Activated CD4-positive, CD25-positive, alpha-beta regulatory T cell treated with anti-CD3 and anti-CD28 coated beads, Interleukin-2, amount 50 U/mL, for 24 hours (primary cell): ENCODE results near the gene PTGS2.
"Not testable (repeated sequence)": the region's sequence is repeated elsewhere in the genome, so short reads cannot be mapped to it uniquely, and the experiment has no call there.

Source experiments
- ATAC-seq, 2 donors: fragments of 150-1000 bp; cut with Tn5 transposase; one replicate each; pipeline ENCODE4 v1.10.0; 2021; ENCODE audit warnings: mild to moderate bottlenecking in 1 of 2, moderate library complexity in 1 of 2

Gene PTGS2

DNA sequence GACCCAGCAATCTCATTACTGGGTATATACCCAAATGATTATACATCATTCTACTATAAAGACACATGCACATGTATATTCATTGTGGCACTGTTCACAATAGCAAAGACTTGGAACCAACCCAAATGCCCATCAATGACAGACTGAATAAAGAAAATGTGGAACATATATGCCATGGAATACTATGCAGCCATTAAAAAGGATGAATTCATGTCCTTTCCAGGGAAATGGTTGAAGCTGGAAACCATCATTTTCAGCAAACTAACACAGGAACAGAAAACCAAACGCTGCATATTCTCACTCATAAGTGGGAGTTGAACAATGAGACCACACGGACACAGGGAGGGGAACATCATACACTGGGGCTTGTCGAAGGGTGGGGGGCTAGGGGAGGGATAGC is 10.4 kb downstream of the PTGS2 start:
- ATAC-seq = not testable (repeated sequence)

DNA sequence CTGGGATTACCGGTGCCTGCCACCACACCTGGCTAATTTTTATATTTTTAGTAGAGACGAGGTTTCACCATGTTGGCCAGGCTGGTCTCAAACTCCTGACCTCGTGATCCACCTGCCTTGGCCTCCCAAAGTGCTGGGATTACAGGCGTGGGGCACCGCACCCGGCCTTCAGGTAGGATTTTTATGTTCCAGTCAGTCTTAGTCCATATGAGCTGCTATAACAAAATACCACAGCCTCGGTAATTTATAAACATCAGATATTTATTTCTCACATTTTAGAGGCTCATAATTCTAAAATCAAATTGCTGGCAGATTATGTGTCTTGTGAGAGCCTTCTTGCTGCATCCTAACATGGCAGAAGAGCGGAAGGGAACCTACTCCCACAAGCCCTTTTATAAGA is 16.0 kb downstream of the PTGS2 start:
- not testable (repeated sequence) for ATAC-seq

DNA sequence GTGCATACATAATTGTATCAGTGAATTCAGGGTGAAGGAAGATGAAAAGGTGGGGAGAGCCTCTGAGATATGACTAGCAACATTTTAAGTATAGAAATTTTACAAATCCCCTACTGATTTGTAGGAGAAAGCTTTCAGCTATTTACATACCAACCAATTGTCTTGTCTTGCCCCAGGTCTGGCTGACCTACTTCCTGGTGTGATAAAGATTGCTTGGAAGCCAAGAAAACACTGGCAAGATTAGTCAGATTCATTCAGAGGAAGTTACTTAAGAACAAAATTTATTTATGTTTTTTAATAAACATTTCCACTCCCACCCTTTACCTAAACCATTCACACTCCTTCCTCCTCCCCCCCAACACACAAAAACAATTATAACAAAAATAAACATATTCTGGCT is 17.5 kb downstream of the PTGS2 start:
- no peak for ATAC-seq

DNA sequence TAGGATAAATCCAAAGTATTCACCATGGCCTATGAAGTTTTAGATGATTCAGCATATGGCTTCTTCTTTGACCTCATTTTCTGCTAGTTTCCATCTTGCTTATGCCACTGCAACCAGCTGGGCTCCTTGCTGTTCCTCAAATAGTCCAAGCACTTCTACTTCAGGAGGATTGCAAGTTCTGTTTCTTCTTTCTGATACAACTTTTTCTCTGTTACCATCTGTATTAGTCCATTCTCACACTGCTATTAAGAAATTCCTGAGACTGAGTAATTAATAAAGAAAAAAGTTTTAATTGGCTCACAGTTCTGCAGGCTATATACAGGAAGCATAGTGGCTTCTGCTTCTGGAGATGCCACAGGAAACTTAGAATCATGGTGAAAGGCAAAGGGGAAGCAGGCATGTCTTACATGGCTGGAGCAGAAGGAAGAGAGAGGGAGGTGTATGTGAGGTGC is 20.3 kb downstream of the PTGS2 start:
- ATAC-seq = no peak

DNA sequence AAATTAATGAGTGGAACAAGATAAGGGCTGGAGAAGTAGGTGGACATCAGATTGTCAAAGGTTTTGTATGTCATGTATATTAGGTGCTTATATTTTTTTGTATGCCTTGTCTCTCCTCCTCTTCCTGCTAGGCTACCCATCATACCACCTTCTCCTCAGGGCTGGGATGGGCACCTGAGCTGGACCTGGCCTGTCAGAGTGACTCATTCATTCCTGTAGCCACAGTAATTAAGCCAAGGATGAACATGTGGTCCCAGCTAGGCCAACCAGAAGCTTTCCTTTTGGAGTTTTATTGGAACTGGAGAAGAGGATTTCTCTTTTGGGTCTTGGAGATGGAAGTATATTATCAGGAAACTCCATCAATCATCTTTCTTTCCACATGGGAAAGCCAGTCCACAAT is 21.2 kb downstream of the PTGS2 start:
- no peak for ATAC-seq

DNA sequence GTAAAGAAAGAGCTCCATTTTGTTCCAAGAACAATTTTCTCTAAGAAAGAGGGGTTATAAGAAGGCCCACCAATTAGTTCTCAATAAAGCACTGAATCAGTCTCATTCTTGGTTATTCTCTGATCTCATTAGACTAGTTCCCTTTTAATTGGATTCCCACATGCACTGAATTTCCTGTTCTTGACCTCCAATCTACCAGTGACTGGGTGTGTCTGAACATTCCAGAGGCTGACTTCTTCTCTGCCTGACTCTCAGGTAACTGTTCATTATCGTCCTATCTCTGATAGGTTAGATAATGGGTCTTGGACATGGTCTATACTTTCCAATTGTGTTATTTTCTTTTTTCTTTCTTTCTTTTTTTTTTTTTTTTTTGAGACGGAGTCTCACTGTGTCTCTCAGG is 22.7 kb downstream of the PTGS2 start:
- no peak for ATAC-seq

DNA sequence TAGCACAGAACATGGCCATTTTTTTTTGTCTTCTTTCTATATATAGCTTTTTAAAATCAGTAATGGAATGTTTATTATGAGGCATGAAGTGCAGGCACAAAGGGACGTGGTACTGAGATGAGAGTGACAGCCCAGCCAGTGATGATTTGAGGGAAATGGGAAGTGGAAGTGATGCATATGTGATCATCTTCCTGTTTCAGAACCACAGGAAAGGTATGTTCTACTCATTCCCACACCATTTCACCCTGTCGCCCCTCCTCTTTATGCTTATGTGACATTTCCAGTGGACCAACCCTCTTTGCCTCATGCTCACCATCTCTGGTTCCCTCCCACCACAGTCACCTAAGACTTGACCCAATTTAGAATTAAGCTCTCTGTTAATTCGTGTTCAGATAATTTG is 24.3 kb downstream of the PTGS2 start:
- ATAC-seq = no peak

DNA sequence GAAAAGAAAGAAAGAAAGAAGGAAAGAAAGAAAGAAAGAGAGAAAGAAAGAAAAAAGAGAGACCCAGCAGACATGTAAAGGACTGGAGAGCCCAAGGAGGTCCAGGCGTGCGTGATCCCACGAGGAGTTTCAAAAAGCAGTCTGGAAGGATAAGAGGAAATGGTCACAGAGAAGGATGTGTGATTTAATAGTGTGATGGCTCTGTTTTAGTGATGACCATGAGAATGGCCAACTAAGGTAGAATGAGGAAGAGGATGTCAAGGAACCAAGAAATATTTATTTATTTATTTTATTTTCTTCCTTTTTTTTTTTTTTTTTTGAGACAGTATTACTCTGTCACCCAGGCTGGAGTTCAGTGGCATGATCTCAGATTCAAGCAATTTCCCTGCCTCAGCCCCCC is 25.5 kb downstream of the PTGS2 start:
- ATAC-seq = no peak

DNA sequence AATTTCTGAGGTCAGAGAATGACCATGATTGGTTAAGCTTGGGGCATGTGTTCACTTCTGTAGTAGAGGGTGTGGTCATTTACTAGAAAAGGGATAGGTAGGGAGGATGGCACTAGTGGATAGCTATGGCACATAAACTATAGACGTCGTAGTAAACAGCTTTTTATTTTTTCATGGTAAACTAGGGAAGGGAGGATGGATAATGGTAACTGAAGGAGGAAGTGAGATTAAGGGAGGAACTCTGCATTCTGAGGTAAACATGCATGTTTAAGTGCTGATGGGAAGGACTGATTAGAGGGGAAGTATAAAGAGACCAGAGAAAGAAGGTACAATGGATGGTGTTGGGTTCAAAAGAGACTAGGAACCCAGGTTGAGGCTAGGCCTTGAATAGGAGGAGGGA is 26.9 kb downstream of the PTGS2 start:
- no peak for ATAC-seq

DNA sequence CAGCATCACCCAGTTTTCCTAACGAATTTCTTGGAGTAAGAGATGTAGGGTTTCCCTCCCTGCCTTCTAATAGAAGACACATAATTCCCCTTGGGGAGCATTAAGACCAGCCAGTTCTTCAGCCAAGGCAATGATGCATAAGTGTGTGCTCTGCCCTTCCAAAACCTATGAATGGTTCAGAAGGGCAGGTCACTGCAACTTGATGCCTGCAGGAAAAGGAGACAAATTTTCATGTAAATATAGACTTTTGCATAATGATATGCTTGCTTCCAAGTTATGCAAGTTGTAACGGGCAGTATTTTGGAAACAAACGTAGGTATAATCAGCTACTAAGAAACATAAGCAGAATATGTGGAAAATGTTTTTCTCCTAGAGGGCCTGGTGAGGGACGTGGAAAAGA is 31.6 kb downstream of the PTGS2 start:
- no peak for ATAC-seq

DNA sequence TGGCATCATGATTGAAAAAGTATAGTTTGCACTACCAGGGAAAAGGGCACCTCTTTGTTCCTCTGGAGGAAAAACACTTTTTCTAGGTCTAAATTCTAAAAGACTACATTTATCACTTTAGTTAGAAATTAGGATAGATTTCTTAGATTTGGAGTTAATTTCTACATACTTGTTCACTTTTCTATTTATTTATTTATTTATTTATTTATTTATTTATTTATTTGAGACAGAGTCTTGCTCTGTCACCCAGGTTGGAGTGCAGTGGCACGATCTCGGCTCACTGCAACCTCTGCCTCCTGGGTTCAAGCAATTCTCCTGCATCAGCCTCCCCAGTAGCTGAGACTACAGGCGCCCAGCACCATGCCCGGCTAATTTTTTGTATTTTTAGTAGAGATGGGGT is 32.2 kb downstream of the PTGS2 start:
- not testable (repeated sequence) for ATAC-seq

DNA sequence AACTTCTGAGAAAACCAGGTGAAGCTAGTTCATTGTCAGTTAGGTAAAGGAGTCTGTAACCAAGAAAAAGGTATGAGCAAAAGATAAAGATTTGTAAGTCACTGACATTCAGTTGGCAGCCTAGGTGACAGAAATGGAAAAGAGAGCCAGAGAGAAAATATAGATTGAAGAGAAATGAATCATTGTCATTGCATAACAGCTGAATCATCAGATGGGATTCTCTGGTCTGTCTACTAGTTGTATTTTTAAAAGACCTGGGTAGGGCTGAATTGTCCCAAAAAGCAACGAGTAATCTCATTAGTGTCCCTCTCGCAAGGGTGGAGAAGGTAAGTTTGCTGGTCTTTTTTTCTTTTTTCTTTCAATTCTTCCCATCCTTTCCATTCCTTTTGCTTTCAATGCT is 36.6 kb downstream of the PTGS2 start:
- no peak for ATAC-seq

DNA sequence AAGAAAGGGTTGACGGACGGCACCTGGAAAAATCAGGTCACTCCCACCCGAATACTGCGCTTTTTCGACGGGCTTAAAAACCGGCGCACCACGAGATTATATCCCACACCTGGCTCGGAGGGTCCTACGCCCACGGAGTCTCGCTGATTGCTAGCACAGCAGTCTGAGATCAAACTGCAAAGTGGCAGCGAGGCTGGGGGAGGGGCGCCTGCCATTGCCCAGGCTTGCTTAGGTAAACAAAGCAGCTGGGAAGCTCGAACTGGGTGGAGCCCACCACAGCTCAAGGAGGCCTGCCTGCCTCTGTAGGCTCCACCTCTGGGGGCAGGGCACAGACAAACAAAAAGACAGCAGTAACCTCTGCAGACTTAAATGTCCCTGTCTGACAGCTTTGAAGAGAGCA is 42.7 kb downstream of the PTGS2 start:
- not testable (repeated sequence) for ATAC-seq

DNA sequence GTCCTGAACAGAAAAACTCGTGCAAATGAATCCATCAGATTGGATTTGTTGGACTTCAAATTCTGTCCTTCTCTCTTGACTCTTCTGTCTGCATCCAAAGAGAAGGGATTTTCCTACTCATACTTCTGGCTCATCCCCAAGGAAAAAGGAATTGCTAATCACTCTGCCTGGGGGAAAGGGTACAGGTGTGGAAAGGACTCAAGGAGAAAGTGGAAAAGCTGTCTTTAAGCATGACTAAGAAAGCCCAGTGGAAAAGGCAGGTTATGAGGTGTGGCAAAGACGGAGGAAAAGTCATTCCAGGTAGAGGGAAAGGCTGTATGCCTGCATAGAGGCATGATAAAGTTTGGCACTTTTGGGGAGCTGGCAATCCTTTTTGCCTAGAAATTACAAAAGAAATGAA is 43.4 kb downstream of the PTGS2 start:
- ATAC-seq = no peak

DNA sequence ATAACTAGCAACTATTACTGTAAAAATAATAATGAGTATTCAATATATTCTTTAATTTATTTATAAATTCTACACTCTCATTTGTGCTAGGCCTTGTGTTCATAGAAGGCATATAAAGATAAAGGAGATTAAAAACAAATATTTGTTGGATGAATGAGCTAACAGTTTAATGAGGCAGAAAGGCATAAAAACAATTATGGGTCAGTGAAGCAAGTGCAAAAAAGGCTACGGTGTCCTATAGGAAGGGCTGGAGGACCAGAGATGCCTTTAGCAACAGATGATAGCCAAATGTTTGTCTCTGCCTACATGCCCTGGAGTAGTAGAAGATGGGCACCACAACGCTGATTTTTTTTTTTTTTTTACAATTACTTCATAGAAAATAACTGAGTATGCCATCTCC is 45.7 kb downstream of the PTGS2 start:
- no peak for ATAC-seq

DNA sequence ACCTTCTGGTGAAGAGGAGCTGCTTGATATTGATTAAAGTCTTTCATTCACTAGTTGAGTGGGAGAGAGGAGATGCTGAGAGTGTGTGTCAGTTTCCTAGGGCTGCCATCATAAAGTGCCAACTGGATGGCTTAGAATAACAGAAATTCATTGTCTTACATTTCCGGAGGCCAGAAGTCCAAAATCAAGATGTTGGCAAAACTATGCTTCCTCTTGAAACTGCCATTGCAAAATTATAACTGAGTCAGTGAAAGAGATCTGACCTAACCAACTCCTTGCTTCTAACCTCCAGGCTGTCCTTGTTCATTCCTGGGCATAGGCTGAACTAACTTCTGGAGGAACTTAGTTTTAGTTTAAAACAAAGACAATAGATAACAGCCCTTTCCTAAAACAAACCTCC is 47.1 kb downstream of the PTGS2 start:
- no peak for ATAC-seq

DNA sequence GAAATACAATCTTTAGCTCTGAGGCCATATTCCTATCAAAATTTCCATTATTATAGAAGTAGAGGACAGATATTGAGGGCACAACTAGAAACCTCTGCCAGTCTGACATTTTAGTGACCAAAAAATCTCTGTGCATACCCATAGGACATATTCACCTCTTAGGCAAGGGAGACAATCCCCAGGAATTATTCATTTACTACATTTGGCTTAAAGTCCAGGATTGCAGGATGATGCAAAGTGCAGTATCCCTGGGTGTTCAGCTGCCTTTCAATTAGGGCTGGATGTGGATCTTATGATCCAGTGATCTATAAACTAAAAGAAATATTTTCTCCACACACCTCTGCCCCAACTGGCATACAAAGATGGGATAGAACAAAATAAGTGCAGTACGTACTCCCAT is 50.9 kb downstream of the PTGS2 start:
- no peak for ATAC-seq

DNA sequence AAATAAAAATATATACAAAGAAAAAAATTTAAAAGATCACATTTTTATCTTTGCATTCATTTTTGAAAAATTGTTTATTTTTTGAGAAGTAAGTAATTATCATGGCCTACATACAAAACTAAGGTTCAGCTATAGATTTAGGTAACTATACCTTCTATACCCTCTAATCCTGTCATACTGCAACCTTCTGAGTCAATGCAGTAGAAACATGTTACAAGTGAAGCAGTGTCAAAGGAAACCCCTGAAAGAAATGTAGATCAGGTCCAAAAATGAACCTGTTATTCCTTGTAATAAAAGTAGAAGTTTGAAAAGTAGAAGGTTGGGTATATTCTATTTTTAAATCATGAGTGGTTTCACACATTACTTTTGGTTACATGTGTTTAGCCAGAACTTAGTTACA is 51.3 kb downstream of the PTGS2 start:
- ATAC-seq = no peak

DNA sequence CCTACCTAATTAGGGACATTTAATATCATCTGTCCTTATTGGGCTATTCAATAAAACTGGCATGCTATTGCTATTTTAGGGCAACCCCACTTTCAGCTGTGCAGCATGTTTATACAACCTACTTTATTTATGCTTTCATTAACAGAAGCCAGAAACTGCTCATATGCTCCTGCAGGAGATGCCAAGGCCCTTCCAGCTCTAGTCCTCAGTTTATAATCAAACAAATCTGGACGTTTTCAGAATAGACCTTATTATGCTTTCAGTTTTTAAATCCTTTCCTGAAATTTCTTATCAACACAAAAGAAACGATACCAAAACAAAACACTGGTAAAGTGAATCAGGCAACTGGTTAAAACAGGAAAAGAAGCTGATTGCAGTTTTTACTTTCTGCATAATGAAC is 53.2 kb downstream of the PTGS2 start:
- no peak for ATAC-seq

DNA sequence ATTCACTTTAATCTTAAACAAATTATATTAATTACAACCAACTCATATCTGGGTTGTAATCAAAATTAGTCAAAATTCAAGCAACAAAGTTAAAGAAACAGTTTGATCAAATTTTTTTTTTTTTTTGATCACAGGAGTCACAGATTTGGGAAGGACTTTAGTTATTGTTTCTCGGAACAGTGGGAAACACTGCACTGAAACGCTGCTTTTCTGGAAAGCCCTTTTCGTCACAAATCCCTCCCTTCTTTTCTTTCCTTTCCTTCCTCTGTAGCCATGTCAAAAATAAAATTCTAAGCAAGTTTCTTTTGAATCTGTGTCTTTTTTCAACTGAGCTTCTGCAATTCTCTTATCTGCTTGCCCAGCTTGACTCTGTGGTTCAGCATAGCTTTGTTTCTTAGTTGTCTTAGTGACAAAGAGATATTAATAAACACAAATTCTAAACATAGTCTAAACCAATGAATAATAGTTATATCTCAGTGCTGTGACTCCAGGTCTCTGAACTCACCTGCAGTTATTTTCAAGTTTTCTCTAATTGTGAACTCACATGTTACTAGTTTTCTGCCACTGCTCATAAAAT is 53.8 kb downstream of the PTGS2 start:
- no peak for ATAC-seq

DNA sequence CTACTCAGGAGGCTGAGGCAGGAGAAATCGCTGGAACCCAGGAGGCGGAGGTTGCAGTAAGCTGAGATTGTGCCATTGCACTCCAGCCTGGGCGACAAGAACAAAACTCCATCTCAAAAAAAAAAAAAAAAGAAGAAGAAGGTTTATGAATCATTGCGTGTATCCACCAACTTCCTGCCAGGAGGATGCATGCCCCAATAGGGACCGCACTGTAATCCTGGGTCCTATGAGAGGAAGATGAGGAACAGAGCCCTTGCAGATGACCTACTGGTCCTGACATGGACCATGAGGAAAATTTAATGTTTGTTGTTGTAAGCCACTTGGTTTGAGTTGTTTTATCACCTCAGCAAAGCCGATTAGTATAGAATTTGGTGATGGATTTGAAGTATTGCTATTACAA is 56.7 kb downstream of the PTGS2 start:
- no peak for ATAC-seq
